ENCODE data around the gene CENPB. TPM values are rescaled to one million over a fixed set of nuclear protein-coding genes. Genes with fewer than 3 reads are reported as not detected.

CENPB gene
- total and polyA plus RNA-seq, 10 of the 15 experiments (the other 5 are each of a cell fraction or from before 2014, with no cell fraction given): 0.16 to 71.2 (median 14.0) TPM

DNA sequence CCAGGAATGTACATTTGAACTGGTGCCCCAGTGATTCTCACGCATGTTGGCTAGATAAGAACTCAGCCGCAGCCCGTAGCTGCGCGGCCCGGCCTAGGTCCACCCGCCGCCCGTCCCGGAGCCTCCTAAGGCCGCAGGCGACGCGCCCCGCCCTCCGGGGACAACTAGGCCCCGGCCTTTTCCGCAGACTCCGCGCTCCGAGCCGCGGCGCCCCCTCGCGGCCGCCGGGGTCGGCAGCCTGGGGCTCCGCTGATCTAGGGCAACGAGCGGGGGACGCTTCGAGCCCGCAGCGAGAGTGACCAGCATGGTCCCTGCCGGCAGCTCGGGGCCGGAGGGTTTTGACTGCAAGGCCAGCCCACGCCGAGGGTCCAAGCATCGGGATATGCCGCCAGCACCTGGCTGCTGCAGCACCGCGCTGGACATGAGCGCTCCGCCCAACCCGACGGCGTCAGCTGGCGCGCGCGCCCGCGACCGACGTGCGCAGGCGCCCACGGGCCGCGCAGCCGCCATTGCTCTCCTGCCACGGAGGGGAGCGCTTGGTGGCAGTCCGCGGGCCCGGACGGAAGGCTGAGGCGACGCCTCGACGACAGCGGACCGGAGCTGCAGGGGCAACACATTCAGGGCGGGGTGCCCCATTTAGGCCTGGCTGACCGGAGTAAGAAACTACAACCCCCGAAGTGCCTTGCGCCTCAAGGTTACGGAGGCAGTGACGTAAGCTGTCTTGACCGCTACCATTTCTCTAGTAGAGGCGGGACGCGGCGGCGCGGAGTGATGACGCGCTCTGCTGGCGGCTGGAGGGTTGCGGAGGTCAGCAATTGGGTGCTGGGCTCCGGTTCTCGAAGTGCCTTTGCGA is 33.7 kb upstream of the CENPB start, which contains the start of gene AP5S1 (continued):
- no peak for TF ChIP-seq FOS (IDR thresholded peaks at IDR 0.05; ENCODE audit: borderline replicate concordance, extremely low read depth, insufficient read length)
- TF ChIP-seq NR2F1 (conservative IDR thresholded peaks at IDR 0.05): peak; percentile 99
- TF ChIP-seq PBX3 (IDR thresholded peaks at IDR 0.05; ENCODE audit: insufficient replicate concordance, low read depth, low read length): no peak
- TF ChIP-seq LARP7 (IDR thresholded peaks at IDR 0.05): peak; percentile 99
- peak; percentile 86 for TF ChIP-seq CHD2 (IDR thresholded peaks at IDR 0.05; ENCODE audit: borderline replicate concordance, low read depth, low read length)
- peak; percentile 99 for TF ChIP-seq SMARCA5 (IDR thresholded peaks at IDR 0.05)
- TF ChIP-seq, protein P1, sequence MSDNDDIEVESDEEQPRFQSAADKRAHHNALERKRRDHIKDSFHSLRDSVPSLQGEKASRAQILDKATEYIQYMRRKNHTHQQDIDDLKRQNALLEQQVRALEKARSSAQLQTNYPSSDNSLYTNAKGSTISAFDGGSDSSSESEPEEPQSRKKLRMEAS (IDR thresholded peaks at IDR 0.05; ENCODE audit: low read depth, low read length): no peak; the same call in 1 of the 2 replicates
- TF ChIP-seq BACH1 (IDR thresholded peaks at IDR 0.05; ENCODE audit: borderline replicate concordance): peak; percentile 84
- peak; percentile 22; the same call in 1 of the 2 replicates for TF ChIP-seq FOXK2 (IDR thresholded peaks at IDR 0.05)
- TF ChIP-seq PAX5 (IDR thresholded peaks at IDR 0.05; ENCODE audit: borderline replicate concordance, low read depth, low read length): peak; percentile 22; the same call in 1 of the 2 replicates
- TF ChIP-seq ZSCAN29 (IDR thresholded peaks at IDR 0.05): peak; percentile 47; the same call in 1 of the 2 replicates
- peak; percentile 71; the same call in 1 of the 2 replicates for TF ChIP-seq ATF3 (IDR thresholded peaks at IDR 0.05; ENCODE audit: borderline replicate concordance, extremely low read depth, low read depth, low read length)
- TF ChIP-seq CBFB (IDR thresholded peaks at IDR 0.05; ENCODE audit: low read depth): peak; percentile 73
- TF ChIP-seq ZZZ3 (IDR thresholded peaks at IDR 0.05; ENCODE audit: control insufficient read depth, insufficient read length, low read depth): no peak
- peak; percentile 82; the same call in 1 of the 2 replicates for TF ChIP-seq ESRRA (IDR thresholded peaks at IDR 0.05; ENCODE audit: low read length)
- no peak; the same call in 1 of the 2 replicates for TF ChIP-seq ZNF24 (IDR thresholded peaks at IDR 0.05)
- no peak for TF ChIP-seq NFYA (IDR thresholded peaks at IDR 0.05; ENCODE audit: borderline replicate concordance, low read depth, low read length)
- peak; percentile 92 for TF ChIP-seq NR2C1 (IDR thresholded peaks at IDR 0.05)
- TF ChIP-seq CEBPZ (IDR thresholded peaks at IDR 0.05; ENCODE audit: low read depth, low read length): no peak
- peak; percentile 69; the same call in 1 of the 2 replicates for TF ChIP-seq SIN3A (IDR thresholded peaks at IDR 0.05; ENCODE audit: low read depth, low read length)
- TF ChIP-seq CREB1 (IDR thresholded peaks at IDR 0.05; ENCODE audit: low read depth): peak; percentile 100
- TF ChIP-seq E2F4 (IDR thresholded peaks at IDR 0.05; ENCODE audit: low read depth, low read length): no peak; the same call in 1 of the 2 replicates
